CD4-positive, alpha-beta T cell treated with Interleukin-1 beta for 1 hour (primary cell): ENCODE measurements around the gene CAB39.
A peak's percentile ranks its signal among the peaks of the same experiment; 100 is the strongest.

Experiments used
- DNase-seq, 2 donors: peaks; one replicate each; pipeline ENCODE4 v3.0.0-alpha.2; 2020 to 2022

Gene CAB39

DNA sequence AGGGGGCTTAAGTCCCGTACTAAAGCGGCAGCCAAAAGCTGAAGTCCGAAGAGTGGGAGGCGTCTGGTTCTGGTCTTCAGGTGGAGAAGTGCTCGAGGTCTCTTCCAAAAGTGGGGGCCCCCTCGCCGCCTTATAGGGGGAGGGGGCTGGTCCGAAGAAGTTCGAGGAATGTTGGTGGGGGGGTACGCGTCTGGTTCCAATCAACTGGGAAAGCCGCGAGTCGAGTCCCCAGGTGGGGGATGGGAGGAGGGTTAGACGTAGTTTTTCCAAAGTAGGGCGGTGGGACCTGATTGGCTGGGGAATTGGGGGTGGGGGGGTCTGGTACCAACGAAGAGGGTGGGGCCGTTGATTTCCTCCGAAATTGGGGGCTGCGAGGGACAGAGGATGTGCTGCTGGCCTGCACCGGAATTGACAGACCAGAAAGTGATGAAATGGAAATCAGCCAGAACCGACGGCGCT, 152.7 kb downstream of the CAB39 start:
- no peak for DNase-seq

DNA sequence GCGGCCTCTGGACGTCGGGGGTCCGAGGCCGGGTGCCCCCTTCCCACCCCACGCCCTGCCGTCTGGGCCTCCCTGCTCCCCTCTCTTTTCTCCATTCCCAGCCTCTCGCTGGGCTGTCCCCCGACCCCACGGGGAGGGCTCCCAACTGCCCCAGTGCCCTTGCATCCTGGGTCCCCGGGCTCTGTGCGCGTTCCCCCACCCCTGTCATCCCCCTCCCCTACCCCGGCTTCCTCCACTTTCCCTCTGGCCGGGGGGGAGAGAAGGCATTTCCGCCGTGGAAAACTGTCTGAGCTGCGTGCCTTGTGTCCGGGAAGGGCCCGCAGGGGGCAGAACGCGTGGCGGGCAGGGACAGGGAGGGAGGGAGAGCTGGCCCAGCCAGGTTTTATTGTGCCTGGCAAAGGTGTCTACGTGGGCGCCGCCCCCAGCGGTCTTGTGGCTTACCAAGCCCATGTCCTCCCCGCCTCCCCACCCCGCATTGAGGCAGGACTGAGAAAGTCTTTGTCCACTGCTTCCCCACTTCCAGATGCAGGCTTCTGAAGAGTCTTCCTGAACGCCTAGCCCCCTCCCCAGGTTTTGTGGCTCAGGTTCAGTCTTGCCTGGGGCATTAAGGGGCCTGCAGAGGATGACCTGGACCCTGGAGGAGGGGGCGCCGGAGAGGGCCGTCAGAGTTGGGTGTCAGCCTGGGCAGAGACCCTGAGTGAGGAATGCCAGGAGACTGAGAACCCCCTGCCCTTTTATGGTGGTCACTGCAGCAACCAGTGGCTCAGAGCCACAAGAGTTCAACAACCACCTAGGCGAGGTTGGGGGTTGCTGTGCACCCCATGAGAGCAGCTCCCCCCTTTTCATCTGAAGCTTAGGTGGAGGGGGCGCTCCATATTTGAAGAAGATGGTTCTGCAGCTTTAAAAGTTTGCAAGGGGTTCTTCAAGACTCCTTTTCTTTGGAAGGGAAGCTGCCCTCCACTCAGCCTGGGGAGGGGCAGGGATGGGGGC, 153.4 kb downstream of the CAB39 start:
- DNase-seq = peak in 1 of 2 donors; percentile 23

DNA sequence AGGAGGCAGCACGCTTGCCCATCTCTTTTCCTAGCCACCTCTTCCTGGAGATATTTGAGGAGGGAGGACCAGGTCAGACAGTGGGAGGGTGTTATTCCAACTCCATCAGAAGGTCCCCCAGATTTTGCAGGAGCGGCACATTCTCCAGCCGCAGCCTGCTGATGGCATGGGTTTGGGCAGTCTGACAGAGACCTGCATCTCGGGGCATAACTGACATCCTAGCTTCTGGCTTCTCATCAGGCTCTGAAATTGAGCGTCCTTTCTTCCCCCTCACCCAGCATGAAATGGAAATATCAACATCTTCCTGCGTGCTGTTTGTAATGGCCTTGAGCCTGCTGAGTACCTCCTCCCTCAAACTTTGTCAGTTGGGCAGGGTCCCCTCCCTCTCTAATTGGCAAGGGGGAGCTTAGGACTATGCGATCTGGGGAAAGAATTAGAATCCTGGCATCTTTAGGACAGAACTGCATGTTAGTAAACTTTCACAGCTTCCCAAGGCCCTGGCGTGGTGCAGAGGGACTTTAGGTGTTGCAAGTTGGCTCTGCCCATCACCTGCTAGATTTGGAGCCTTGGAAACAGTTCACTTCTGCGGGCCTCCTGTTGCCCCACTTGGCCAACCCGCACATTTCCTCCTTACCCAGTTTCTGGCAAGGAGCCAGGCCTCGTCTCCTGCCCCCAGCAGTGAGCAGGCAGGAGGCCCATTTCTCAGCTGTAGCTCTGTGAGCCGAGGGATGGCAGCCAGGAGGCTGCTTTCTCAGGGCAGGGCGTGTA, 154.3 kb downstream of the CAB39 start:
- DNase-seq = peak; percentile 72 to 80

DNA sequence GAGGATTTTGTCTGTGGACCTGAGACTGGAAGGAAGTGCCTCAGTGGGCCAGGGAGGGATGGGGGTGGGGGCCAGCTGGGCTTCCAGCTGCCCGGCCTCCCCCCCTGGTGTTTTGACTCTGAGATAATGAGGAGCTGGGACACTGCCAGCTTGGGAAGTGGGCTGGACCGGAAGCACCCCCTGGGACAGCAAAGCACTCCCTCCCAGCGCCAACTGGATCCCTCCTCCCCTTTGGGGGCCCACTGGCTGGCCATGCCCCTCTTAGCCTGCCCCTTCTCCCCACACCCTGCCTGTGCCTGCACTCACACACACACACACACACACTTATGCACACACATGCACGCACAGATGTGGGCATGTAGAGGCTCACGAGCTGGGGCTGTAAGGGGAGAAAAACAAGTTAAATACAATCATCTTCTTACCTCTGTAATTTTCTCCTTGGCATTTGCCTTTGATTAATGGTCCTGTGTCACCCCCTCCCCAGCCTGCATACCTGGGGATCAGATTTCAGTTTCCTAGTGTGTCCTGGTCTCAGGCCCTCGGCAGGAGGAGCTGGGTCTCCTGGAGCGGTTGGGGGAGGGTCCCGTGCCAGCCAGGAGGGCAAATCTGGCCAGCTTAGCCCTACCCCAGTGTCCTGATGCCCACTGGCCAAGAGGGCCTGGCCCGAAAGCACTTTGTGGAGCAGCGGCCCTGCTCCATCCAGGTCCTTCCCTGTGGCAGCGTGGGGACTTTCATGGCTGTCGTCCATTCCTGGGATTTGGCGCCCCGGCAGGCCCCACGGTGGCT, 155.7 kb downstream of the CAB39 start:
- no peak for DNase-seq

DNA sequence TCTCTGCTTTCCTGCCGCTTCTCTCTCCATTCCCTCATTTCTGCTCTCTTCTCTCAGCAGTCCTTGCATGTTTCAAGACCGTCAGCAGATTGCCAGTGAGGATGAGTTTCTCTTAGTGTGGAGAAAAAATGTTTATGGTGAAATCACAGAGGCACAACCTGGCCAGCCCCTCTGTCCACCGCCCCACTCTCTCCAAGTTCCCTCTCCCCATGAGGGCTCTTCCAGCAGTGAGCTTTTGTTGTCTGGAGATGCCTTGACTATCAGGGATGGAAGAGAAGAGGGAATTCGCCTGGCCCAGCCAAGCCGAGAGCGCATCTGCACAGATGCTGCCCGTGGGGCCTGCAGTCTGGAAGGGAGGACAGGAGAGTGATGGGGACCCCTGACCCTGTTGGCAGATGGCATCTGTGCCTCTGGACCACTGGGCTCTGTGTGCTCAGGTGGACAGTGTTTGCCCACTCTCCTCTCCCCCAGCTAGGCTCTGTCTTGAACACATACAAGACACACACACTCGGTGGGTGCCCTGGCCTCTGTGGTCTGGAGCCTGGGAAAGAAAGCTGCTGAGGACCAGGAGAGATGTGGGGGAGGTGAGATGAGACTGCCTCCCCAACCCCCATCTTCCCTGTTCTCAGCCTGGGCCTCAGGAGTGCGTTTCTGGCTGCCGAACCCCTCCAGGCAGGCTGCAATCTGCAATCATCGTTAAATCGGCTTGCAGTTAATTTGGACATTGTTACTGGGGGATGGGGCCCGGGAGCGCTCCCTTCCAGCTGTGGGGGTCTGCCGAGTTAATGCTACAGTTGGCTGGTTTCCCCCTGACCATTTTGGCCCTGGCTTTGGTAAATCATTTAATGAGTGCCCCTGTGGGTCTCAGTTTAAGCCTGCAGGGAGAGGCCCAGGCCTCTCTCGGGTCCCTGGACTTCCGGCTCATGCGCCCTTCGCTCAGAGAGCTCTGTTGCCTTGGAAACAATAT, 156.6 kb downstream of the CAB39 start:
- DNase-seq = no peak

DNA sequence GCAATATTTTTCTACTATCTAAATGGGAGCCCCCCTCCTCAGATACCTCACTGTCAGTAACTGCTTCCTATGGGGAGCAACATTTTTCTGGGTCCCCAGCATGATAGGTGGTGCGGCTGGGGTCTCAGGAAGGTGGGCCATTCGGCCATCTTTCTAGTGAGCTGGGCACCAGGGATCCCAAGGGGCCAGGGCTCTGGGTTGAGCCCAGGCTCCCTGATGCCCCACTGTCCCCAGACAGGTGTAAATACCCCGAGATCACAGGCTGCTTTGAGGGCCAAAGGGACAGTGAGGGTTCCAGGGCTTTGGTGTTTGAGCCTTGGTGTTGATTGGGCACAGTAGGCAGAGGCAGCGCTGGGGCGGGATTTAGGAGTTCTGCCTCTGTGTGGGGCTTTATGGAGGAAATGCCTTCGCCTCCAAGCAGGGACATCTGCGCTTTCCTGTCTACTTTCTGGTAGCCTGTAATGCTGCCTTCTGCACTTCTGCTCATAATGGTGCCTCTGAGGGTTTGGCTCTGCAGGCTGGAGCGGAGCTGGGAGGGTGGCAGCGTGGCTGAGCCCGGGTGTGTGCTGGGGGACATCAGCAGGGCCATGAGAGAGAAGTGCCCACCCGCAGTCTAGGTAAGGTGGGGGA, 157.4 kb downstream of the CAB39 start:
- DNase-seq = no peak
